ENCODE data around the gene CCL15. TPM values are rescaled to one million over a fixed set of nuclear protein-coding genes. Genes with fewer than 3 reads are reported as not detected.

CCL15 gene
- total RNA-seq, 4 donors from 2014 or later = not detected

GRCh38 chr17:36014946-36015345, 13.6 kb upstream of the CCL15 start:
- no peaks in the 10 kb centered on the region for H3K4me1 ChIP-seq
- 60 to 67% methylated on average over 5 of the region's 5 CpGs for WGBS, 2 donors
- H3K36me3 ChIP-seq = no peaks in the 10 kb centered on the region
- peaks cover 0 to 34% (median 0%) of the 10 kb centered on the region in 4 donors for H3K9me3 ChIP-seq
- H3K27ac ChIP-seq = no peak overlapping the region
- no peaks in the 10 kb centered on the region for H3K27me3 ChIP-seq
- H3K4me3 ChIP-seq = no peak overlapping the region
- DNase-seq (ENCODE audit: low spot score in 2 of 2) = no peak
- TF ChIP-seq CTCF (IDR thresholded peaks at IDR 0.05) (no peak), EP300 (IDR thresholded peaks at IDR 0.05) (no peak), POLR2A (IDR thresholded peaks at IDR 0.05) (no peak)

- no peak overlapping the region for H3K4me3 ChIP-seq
- H3K9me3 ChIP-seq = peaks cover 0 to 58% (median 0%) of the 10 kb centered on the region in 4 donors
- H3K36me3 ChIP-seq = no peaks in the 10 kb centered on the region
- H3K27me3 ChIP-seq = no peaks in the 10 kb centered on the region
- 80 to 86% methylated on average over 2 of the region's 2 CpGs for WGBS, 2 donors
- TF ChIP-seq CTCF (IDR thresholded peaks at IDR 0.05) (no peak), POLR2A (IDR thresholded peaks at IDR 0.05) (no peak), EP300 (IDR thresholded peaks at IDR 0.05) (no peak)
- no peak overlapping the region for H3K27ac ChIP-seq
- no peaks in the 10 kb centered on the region for H3K4me1 ChIP-seq
- DNase-seq (ENCODE audit: low spot score in 2 of 2) = no peak
These were observed 9.8 kb upstream of the CCL15 start for GRCh38 chr17:36011201-36011600.

- peaks cover 0 to 58% (median 0%) of the 10 kb centered on the region in 4 donors for H3K9me3 ChIP-seq
- no peaks in the 10 kb centered on the region for H3K27me3 ChIP-seq
- H3K4me3 ChIP-seq = no peak overlapping the region
- no peak for TF ChIP-seq POLR2A (IDR thresholded peaks at IDR 0.05)
- peak in 1 of 5 experiments; percentile 6 for TF ChIP-seq CTCF (IDR thresholded peaks at IDR 0.05)
- no peak for TF ChIP-seq EP300 (IDR thresholded peaks at IDR 0.05)
- H3K36me3 ChIP-seq = no peaks in the 10 kb centered on the region
- DNase-seq (ENCODE audit: low spot score in 2 of 2) = no peak
- WGBS, 2 donors = 83 to 84% methylated on average over 14 of the region's 14 CpGs
- H3K4me1 ChIP-seq = no peaks in the 10 kb centered on the region
- no peak overlapping the region for H3K27ac ChIP-seq
These were observed 7.8 kb upstream of the CCL15 start for GRCh38 chr17:36008998-36009665.

- no peak overlapping the region for H3K27ac ChIP-seq
- no peaks in the 10 kb centered on the region for H3K4me1 ChIP-seq
- TF ChIP-seq CTCF (IDR thresholded peaks at IDR 0.05) (no peak), POLR2A (IDR thresholded peaks at IDR 0.05) (no peak)
- no peak for DNase-seq (ENCODE audit: low spot score in 2 of 2)
- H3K27me3 ChIP-seq = no peaks in the 10 kb centered on the region
- WGBS, 2 donors = 45 to 56% methylated on average over 4 of the region's 4 CpGs
- no peaks in the 10 kb centered on the region for H3K36me3 ChIP-seq
- no peak overlapping the region for H3K4me3 ChIP-seq
- peaks cover 0 to 22% (median 0%) of the 10 kb centered on the region in 4 donors for H3K9me3 ChIP-seq
These were observed 3.3 kb upstream of the CCL15 start for GRCh38 chr17:36004594-36005108.

GRCh38 chr17:36002631-36003030, 1.3 kb upstream of the CCL15 start:
- Histone ChIP-seq H3K4me3 (no peak overlapping the region), H3K4me1 (no peaks in the 10 kb centered on the region), H3K27ac (no peak overlapping the region), H3K27me3 (no peaks in the 10 kb centered on the region), H3K36me3 (no peaks in the 10 kb centered on the region), H3K9me3 (peaks cover 0 to 1% (median 0%) of the 10 kb centered on the region in 4 donors)
- no peak for TF ChIP-seq POLR2A (IDR thresholded peaks at IDR 0.05)
- TF ChIP-seq EP300 (IDR thresholded peaks at IDR 0.05) = no peak
- no peak for TF ChIP-seq CTCF (IDR thresholded peaks at IDR 0.05)
- DNase-seq (ENCODE audit: low spot score in 2 of 2) = no peak
- WGBS, 2 donors = 90 to 92% methylated on average over 7 of the region's 7 CpGs

All from tibial nerve (tissue), 4 donors.